ENCODE results near the gene SYNDIG1.

Gene SYNDIG1

GRCh38 chr20:24529369-24529719 lies 59.9 kb downstream of the SYNDIG1 start:
- DNase-seq: no peak

- DNase-seq: no peak
Observed at GRCh38 chr20:24530131-24530680, 60.8 kb downstream of the SYNDIG1 start.

- no peak for DNase-seq
Observed at GRCh38 chr20:24531202-24531601, 61.8 kb downstream of the SYNDIG1 start.

- no peak for DNase-seq
Observed at GRCh38 chr20:24531631-24532419, 62.4 kb downstream of the SYNDIG1 start.

GRCh38 chr20:24533449-24533848 lies 64.0 kb downstream of the SYNDIG1 start:
- no peak for DNase-seq

GRCh38 chr20:24534282-24534681 lies 64.9 kb downstream of the SYNDIG1 start:
- DNase-seq: no peak

GRCh38 chr20:24535941-24536730 lies 66.7 kb downstream of the SYNDIG1 start:
- no peak for DNase-seq

GRCh38 chr20:24537210-24537609 lies 67.8 kb downstream of the SYNDIG1 start:
- DNase-seq: no peak

- DNase-seq: no peak
Observed at GRCh38 chr20:24542721-24543120, 73.3 kb downstream of the SYNDIG1 start.

GRCh38 chr20:24543168-24543567 lies 73.7 kb downstream of the SYNDIG1 start:
- DNase-seq: no peak

- no peak for DNase-seq
Observed at GRCh38 chr20:24543741-24544140, 74.3 kb downstream of the SYNDIG1 start.

GRCh38 chr20:24544371-24544770 lies 74.9 kb downstream of the SYNDIG1 start:
- DNase-seq: no peak

- DNase-seq: no peak
Observed at GRCh38 chr20:24545168-24545567, 75.7 kb downstream of the SYNDIG1 start.

- DNase-seq: no peak
Observed at GRCh38 chr20:24546232-24546892, 76.9 kb downstream of the SYNDIG1 start.

GRCh38 chr20:24547967-24548366 lies 78.5 kb downstream of the SYNDIG1 start:
- no peak for DNase-seq

GRCh38 chr20:24559114-24559732 lies 89.8 kb downstream of the SYNDIG1 start:
- DNase-seq: no peak

- DNase-seq: no peak
Observed at GRCh38 chr20:24560571-24561491, 91.4 kb downstream of the SYNDIG1 start.

- DNase-seq: no peak
Observed at GRCh38 chr20:24565835-24566351, 96.5 kb downstream of the SYNDIG1 start.

GRCh38 chr20:24566656-24567055 lies 97.2 kb downstream of the SYNDIG1 start:
- no peak for DNase-seq

- no peak for DNase-seq
Observed at GRCh38 chr20:24567508-24567907, 98.1 kb downstream of the SYNDIG1 start.

- no peak for DNase-seq
Observed at GRCh38 chr20:24568842-24569241, 99.4 kb downstream of the SYNDIG1 start.

GRCh38 chr20:24571159-24571558 lies 101.7 kb downstream of the SYNDIG1 start:
- DNase-seq: no peak
